K562 treated with DMSO at 1 percent for 4 hours (cell line): Measurements from ENCODE around the gene ASCC2. TPM values are rescaled to one million over a fixed set of nuclear protein-coding genes. Genes with fewer than 3 reads are reported as not detected.

Source experiments
- total RNA-seq: library from RNA; unstranded; fragments of 300-600 nt; gene quantifications from 2 replicates; pipeline ENCODE4 v1.2.3, GENCODE V29; 2022; ENCODE audit not compliant: insufficient read depth

Gene ASCC2
- total RNA-seq, result 33.9 and 42.2 TPM in 2 replicates

GRCh38 chr22:29837741-29838598 is at the start of gene ASCC2:
Gene ASCC2, minus strand, starts transcription at chr22:29838274. Its CDS starts 5,949 bp downstream, at chr22:29832325.

DNA sequence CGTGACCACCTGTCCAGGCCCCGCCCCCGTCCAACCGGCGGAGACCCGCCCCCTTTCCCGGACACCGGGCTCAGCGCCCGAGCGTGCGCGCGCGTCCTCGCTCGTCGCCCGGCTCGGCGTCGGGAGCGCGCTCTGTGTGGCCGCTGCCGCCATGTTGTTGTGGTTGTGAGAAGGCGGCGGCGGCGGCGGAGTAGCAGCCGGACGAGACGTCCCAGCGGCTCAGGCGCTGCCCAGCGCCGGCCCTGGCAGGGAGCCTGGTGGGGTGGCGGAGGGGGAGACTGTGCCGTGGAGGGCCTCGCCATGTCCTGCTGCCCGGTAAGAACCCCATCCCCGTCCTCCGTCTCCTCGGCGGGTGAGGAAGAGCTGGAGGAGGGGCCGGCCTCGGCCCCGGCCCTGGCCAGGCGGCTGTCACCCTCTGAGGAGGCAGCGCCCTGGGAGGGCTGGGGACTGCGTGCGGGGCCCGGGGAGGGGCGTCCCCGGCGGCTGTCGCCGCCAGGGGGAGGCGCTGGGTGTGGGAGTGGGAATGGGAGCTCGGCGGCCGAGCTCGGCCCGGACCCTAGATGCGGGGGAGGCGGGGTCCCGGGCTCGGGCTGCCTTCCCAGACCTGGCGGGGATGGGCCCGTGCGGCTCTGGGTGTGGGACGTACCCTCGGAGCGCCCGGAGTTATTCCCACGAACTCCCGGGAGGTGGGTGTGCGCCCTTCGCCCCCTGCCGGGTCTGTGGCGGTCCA is 45.1 kb upstream of the ASCC2 start, which contains the start of gene MTMR3:
Gene MTMR3 (plus strand): TSS at position 130 of the 730 bp plus-strand sequence. CDS start 87,886 bp downstream, outside the sequence.

GRCh38 chr22:29767171-29768051 is 70.7 kb downstream of the ASCC2 start, which contains the start of gene UQCR10:
Gene UQCR10, plus strand, starts transcription at chr22:29767369. Its CDS starts 30 bp downstream, at chr22:29767399.

GRCh38 chr22:29766632-29767170 is 71.4 kb downstream of the ASCC2 start, which contains the start of gene ZMAT5:
Gene ZMAT5, minus strand, starts transcription at chr22:29767007. Its CDS starts 18,463 bp downstream, at chr22:29748544.

Other genes starting within 250 kb of the ASCC2 start
- gene NF2, start 234.6 kb downstream of the ASCC2 start, total RNA-seq, result 7.5 and 7.9 TPM in 2 replicates
- gene CABP7, start 118.3 kb downstream of the ASCC2 start, total RNA-seq, result not detected in 2 replicates
- gene ZMAT5, start 71.3 kb downstream of the ASCC2 start, total RNA-seq, result 14.7 and 23.7 TPM in 2 replicates
- gene UQCR10, start 70.9 kb downstream of the ASCC2 start, total RNA-seq, result 75.6 and 91.1 TPM in 2 replicates
- gene MTMR3, start 44.9 kb upstream of the ASCC2 start, total RNA-seq, result 14.0 and 17.8 TPM in 2 replicates
- gene HORMAD2, start 242.2 kb upstream of the ASCC2 start, total RNA-seq, result not detected in 2 replicates